H1 (cell line): ENCODE data around the gene HIVEP3. TPM values are rescaled to one million over a fixed set of nuclear protein-coding genes. Genes with fewer than 3 reads are reported as not detected.

ENCODE experiments used
- CTCF ChIA-PET: fragments of 300-600 bp; sonication (Branson Sonifier 250); formaldehyde crosslinking; loops from one replicate; lab custom pipeline; 2021; ENCODE audit not compliant: partially characterized antibody; lab: Charles Lee
- POLR2A ChIA-PET: fragments of 300-600 bp; sonication (Branson Sonifier 250); formaldehyde crosslinking; loops from one replicate; lab custom pipeline; 2021; ENCODE audit warnings: inconsistent platforms; ENCODE audit not compliant: partially characterized antibody; lab: Charles Lee
- DNase-seq, 2 experiments: peaks; one replicate each; pipeline versions ENCODE4 v3.0.0 to v3.0.0-alpha.2; 2010 to 2022; ENCODE audit warnings: low spot score in 2 of 2, low read depth in 1 of 2, mixed read lengths in 1 of 2
- FAIRE-seq: peaks from 2 replicates; lab custom pipeline; 2011; peaks lifted over from hg19 to GRCh38; lab: Jason Lieb, UNC
- H2AFZ ChIP-seq: 2 replicates; pipeline ENCODE4 v1.8.1; 2012; ENCODE audit warnings: low read length, inconsistent platforms
- H2AK5ac ChIP-seq: 2 replicates; pipeline ENCODE4 v1.6.1; 2013; ENCODE audit warnings: low read depth, low read length
- H2BK120ac ChIP-seq: replicated peaks from 2 replicates; pipeline ENCODE3; 2013; ENCODE audit warnings: low read depth, low read length, inconsistent platforms
- H2BK12ac ChIP-seq: 2 replicates; pipeline ENCODE4 v1.6.1; 2013; ENCODE audit warnings: low read depth, low read length
- H2BK15ac ChIP-seq: 2 replicates; pipeline ENCODE4 v1.6.1; 2013; ENCODE audit warnings: low read length
- H2BK20ac ChIP-seq: 2 replicates; pipeline ENCODE4 v1.6.1; 2013; ENCODE audit warnings: low read length
- H2BK5ac ChIP-seq: 2 replicates; pipeline ENCODE4 v1.6.1; 2013; ENCODE audit warnings: low read depth, low read length
- H3K14ac ChIP-seq: 2 replicates; pipeline ENCODE4 v1.6.1; 2013; ENCODE audit warnings: inconsistent platforms; ENCODE audit not compliant: insufficient read length
- H3K18ac ChIP-seq: 2 replicates; pipeline ENCODE4 v1.6.1; 2013; ENCODE audit warnings: low read length; ENCODE audit errors: extremely low read depth
- H3K23ac ChIP-seq: 2 replicates; pipeline ENCODE4 v1.6.1; 2013; ENCODE audit warnings: inconsistent platforms; ENCODE audit not compliant: insufficient read length
- H3K23me2 ChIP-seq: 2 replicates; pipeline ENCODE4 v1.6.1; 2013; ENCODE audit warnings: low read depth, low read length
- H3K27ac ChIP-seq: 2 replicates; pipeline ENCODE4 v1.6.1; 2011; ENCODE audit warnings: low read depth, low read length, inconsistent platforms
- H3K27me3 ChIP-seq, 4 experiments: replicated peaks in 1 of 4; 1 replicate in 1 of 4; 2 replicates in 3 of 4; pipeline versions ENCODE4 v1.6.1 to v1.8.1; 2011 to 2013; ENCODE audit warnings: low read length in 3 of 4, mild to moderate bottlenecking in 3 of 4, inconsistent platforms in 2 of 4, mixed read lengths in 2 of 4, moderate library complexity in 1 of 4; ENCODE audit not compliant: control insufficient read depth in 3 of 4, insufficient read depth in 3 of 4; ENCODE audit errors: extremely low read depth in 1 of 4
- H3K36me3 ChIP-seq, 4 experiments: 2 replicates each; pipeline versions ENCODE4 v1.6.1 to v1.8.1; 2011 to 2013; ENCODE audit warnings: mild to moderate bottlenecking in 4 of 4, low read length in 3 of 4, moderate library complexity in 2 of 4, control low read depth in 1 of 4, inconsistent platforms in 1 of 4; ENCODE audit not compliant: insufficient read depth in 4 of 4, control insufficient read depth in 2 of 4
- H3K4ac ChIP-seq: replicated peaks from 2 replicates; pipeline ENCODE3; 2013; ENCODE audit warnings: low read length, low read depth, mixed read lengths, inconsistent platforms; ENCODE audit not compliant: insufficient read length
- H3K4me1 ChIP-seq, 4 experiments: replicated peaks in 1 of 4; 1 replicate in 1 of 4; 2 replicates in 3 of 4; pipeline versions ENCODE4 v1.6.1 to v1.8.1; 2011 to 2013; ENCODE audit warnings: low read length in 3 of 4, inconsistent platforms in 2 of 4, mixed read lengths in 1 of 4; ENCODE audit not compliant: insufficient read depth in 4 of 4, control insufficient read depth in 3 of 4
- H3K4me2 ChIP-seq, 2 experiments: 2 replicates each; pipeline versions ENCODE4 v1.6.1 to v1.8.1; 2011 to 2013; ENCODE audit warnings: low read depth in 2 of 2, low read length in 2 of 2, control low read depth in 1 of 2, inconsistent platforms in 1 of 2, mild to moderate bottlenecking in 1 of 2; ENCODE audit not compliant: insufficient read depth in 1 of 2
- H3K4me3 ChIP-seq, 4 experiments: fragments of 200-600, 300-600 bp in 1 of 4; sonication (generic), shearing (Covaris generic), sonication (Bioruptor Twin) in 1 of 4; 2 replicates each; pipeline versions ENCODE4 v1.5.1 to v1.8.1; 2011 to 2016; ENCODE audit warnings: low read length in 4 of 4, low read depth in 3 of 4, control low read depth in 2 of 4, inconsistent platforms in 2 of 4, mild to moderate bottlenecking in 2 of 4, mixed read lengths in 1 of 4, moderate library complexity in 1 of 4; ENCODE audit not compliant: insufficient read depth in 2 of 4; ENCODE audit errors: extremely low read depth in 1 of 4
- H3K56ac ChIP-seq: replicated peaks from 2 replicates; pipeline ENCODE3; 2013; ENCODE audit warnings: low read depth, mild to moderate bottlenecking, mixed read lengths, low read length, inconsistent platforms; ENCODE audit not compliant: insufficient read length
- H3K79me1 ChIP-seq: 2 replicates; pipeline ENCODE4 v1.6.1; 2013; ENCODE audit warnings: low read depth, low read length, control low read depth
- H3K79me2 ChIP-seq, 2 experiments: 2 replicates each; pipeline versions ENCODE4 v1.6.1 to v1.8.1; 2012 to 2013; ENCODE audit warnings: low read length in 2 of 2, mild to moderate bottlenecking in 2 of 2, inconsistent platforms in 1 of 2; ENCODE audit not compliant: insufficient read depth in 2 of 2, control insufficient read depth in 1 of 2
- H3K9ac ChIP-seq, 4 experiments: replicated peaks in 1 of 4; 1 replicate in 1 of 4; 2 replicates in 3 of 4; pipeline versions ENCODE4 v1.6.1 to v1.8.1; 2011 to 2013; ENCODE audit warnings: low read depth in 3 of 4, low read length in 3 of 4, control low read depth in 2 of 4, mild to moderate bottlenecking in 2 of 4, moderate library complexity in 2 of 4, inconsistent platforms in 1 of 4; ENCODE audit errors: extremely low read depth in 1 of 4
- H3K9me3 ChIP-seq, 2 experiments: 2 replicates each; pipeline versions ENCODE4 v1.6.1 to v1.8.1; 2012 to 2013; ENCODE audit warnings: mild to moderate bottlenecking in 2 of 2, moderate library complexity in 2 of 2, control low read depth in 1 of 2, inconsistent platforms in 1 of 2, low read depth in 1 of 2, low read length in 1 of 2, mixed read lengths in 1 of 2; ENCODE audit not compliant: insufficient read depth in 2 of 2
- H4K20me1 ChIP-seq, 2 experiments: replicated peaks in 1 of 2; 2 replicates each; pipeline versions ENCODE3 to v1.8.1; 2011 to 2013; ENCODE audit warnings: inconsistent platforms in 2 of 2, low read length in 2 of 2, mild to moderate bottlenecking in 1 of 2; ENCODE audit not compliant: insufficient read depth in 2 of 2, control insufficient read depth in 1 of 2
- H4K5ac ChIP-seq: 2 replicates; pipeline ENCODE4 v1.6.1; 2013; ENCODE audit warnings: low read length, low read depth, mixed read lengths, inconsistent platforms; ENCODE audit not compliant: insufficient read length
- H4K8ac ChIP-seq: 2 replicates; pipeline ENCODE4 v1.8.0; 2013; ENCODE audit warnings: mild to moderate bottlenecking, moderate library complexity, low read length, inconsistent platforms; ENCODE audit not compliant: insufficient read depth; ENCODE audit errors: extremely low read depth
- H4K91ac ChIP-seq: replicated peaks from 2 replicates; pipeline ENCODE3; 2013; ENCODE audit warnings: low read length, mixed read lengths, inconsistent platforms; ENCODE audit not compliant: insufficient read length
- BRCA1 ChIP-seq: IDR thresholded peaks from 2 replicates; pipeline ENCODE4 v1.6.1; 2012; ENCODE audit warnings: low read depth, low read length, improper control_type of control experiment
- E2F6 ChIP-seq: IDR thresholded peaks from 2 replicates; pipeline ENCODE4 v1.6.1; 2012; ENCODE audit warnings: inconsistent platforms
- EP300 ChIP-seq, 2 experiments: IDR thresholded peaks; 1 replicate in 1 of 2; 2 replicates in 1 of 2; pipeline ENCODE4 v1.6.1; 2011 to 2012; ENCODE audit warnings: low read depth in 2 of 2, low read length in 2 of 2, mild to moderate bottlenecking in 2 of 2, borderline replicate concordance in 1 of 2, inconsistent platforms in 1 of 2, moderate library complexity in 1 of 2
- FOSL1 ChIP-seq: IDR thresholded peaks from 2 replicates; pipeline ENCODE4 v1.6.1; 2011; ENCODE audit warnings: mild to moderate bottlenecking, low read depth, low read length, moderate library complexity; ENCODE audit not compliant: insufficient read depth
- PHF8 ChIP-seq: fragments of 200-600 bp; sonication (generic); conservative IDR thresholded peaks from 2 replicates; pipeline ENCODE4 v1.7.1; 2012; ENCODE audit warnings: low read depth, mild to moderate bottlenecking, inconsistent platforms, low read length, moderate library complexity
- RBBP5 ChIP-seq: IDR thresholded peaks from 2 replicates; pipeline ENCODE4 v1.7.1; 2012; ENCODE audit warnings: low read depth, mild to moderate bottlenecking, inconsistent platforms, low read length, moderate library complexity, borderline replicate concordance
- RFX5 ChIP-seq: IDR thresholded peaks from 2 replicates; pipeline ENCODE4 v1.6.1; 2011; ENCODE audit warnings: low read depth, low read length, improper control_type of control experiment, borderline replicate concordance
- SP4 ChIP-seq: IDR thresholded peaks from 2 replicates; pipeline ENCODE4 v1.6.1; 2012; ENCODE audit warnings: low read length, inconsistent platforms
- SUZ12 ChIP-seq: fragments of 200-600 bp; sonication (generic); IDR thresholded peaks from 2 replicates; pipeline ENCODE4 v1.6.1; 2012; ENCODE audit warnings: mild to moderate bottlenecking, inconsistent platforms, low read length, moderate library complexity, mixed read lengths
- YY1 ChIP-seq: IDR thresholded peaks from 2 replicates; pipeline ENCODE4 v1.6.1; 2011; ENCODE audit warnings: low read depth, mild to moderate bottlenecking, low read length
- WGBS, 2 experiments: shearing (Covaris generic) in 1 of 2; methylation state at CpG; one replicate each; pipeline versions ENCODE4 v1.1.6 to v1.1.7; 2013 to 2015; ENCODE audit warnings: low lambda C conversion rate in 2 of 2, mixed read lengths in 2 of 2, inconsistent platforms in 1 of 2, low coverage in 1 of 2, missing lambda C conversion rate in 1 of 2; ENCODE audit not compliant: insufficient replicate concordance in 2 of 2, insufficient coverage in 1 of 2, insufficient read length in 1 of 2; ENCODE audit errors: extremely low coverage in 1 of 2, missing lambda C conversion rate in 1 of 2; 5-methylcytosine and 5-hydroxymethylcytosine counted together
- polyA plus RNA-seq, 7 experiments: library from polyadenylated mRNA; depleted of rRNA in 3 of 7; stranded (reverse) in 5 of 7; unstranded in 2 of 7; fragments of >200 nt in 5 of 7; fragments of 200-250 nt in 2 of 7; gene quantifications; 1 replicate in 5 of 7; 2 replicates in 1 of 7; 4 replicates in 1 of 7; pipeline versions ENCODE4 v1.2.1 to v1.2.3, GENCODE V29; 2011 to 2013; ENCODE audit warnings: missing spikeins in 2 of 7, mixed read lengths in 2 of 7
- total RNA-seq: library from RNA; stranded (reverse); fragmentation: NEBNext Ultra II Directional; extraction: Animal tissue kit (Norgen Biotek cat#: 25700); gene quantifications from 2 replicates; pipeline ENCODE4 v1.2.1, GENCODE V29; 2021
- TF ChIP-seq, protein P1 (sequence below): IDR thresholded peaks from 2 replicates; pipeline ENCODE4 v1.6.1; 2011; ENCODE audit warnings: low read depth, mild to moderate bottlenecking, low read length; ENCODE audit not compliant: insufficient read depth

HIVEP3 gene
- total and polyA plus RNA-seq, 2 of the 8 experiments (the other 6 are each of a cell fraction or from before 2014, with no cell fraction given): 0.24 to 0.69 TPM

GRCh38 chr1:41914516-41914915 is 4.2 kb downstream of the HIVEP3 start:
- DNase-seq (no peak), FAIRE-seq (no peak)
- H3K23ac ChIP-seq: no peak overlapping the region
- H3K9me3 ChIP-seq: no peaks in the 10 kb centered on the region
- H2BK5ac ChIP-seq: no peak overlapping the region
- no peak overlapping the region for H3K4me2 ChIP-seq
- peaks cover 0 to 1% of the 10 kb centered on the region in 2 experiments for H4K20me1 ChIP-seq
- ChIA-PET POLR2A (no interaction called here), CTCF (no interaction called here)
- WGBS, 2 experiments: 91% methylated on average over 3 of the region's 3 CpGs; no CpG with 5 or more reads in 1 of the 2 experiments
- no peaks in the 10 kb centered on the region for H3K79me1 ChIP-seq
- no peak overlapping the region for H3K4ac ChIP-seq
- H3K4me1 ChIP-seq: peaks cover 6 to 22% (median 10%) of the 10 kb centered on the region in 4 experiments
- no peak overlapping the region for H2BK20ac ChIP-seq
- no peak overlapping the region for H3K27ac ChIP-seq
- no peak overlapping the region for H4K8ac ChIP-seq
- H3K9ac ChIP-seq: no peak overlapping the region
- H3K56ac ChIP-seq: no peak overlapping the region
- H3K14ac ChIP-seq: no peak overlapping the region
- H2AK5ac ChIP-seq: no peak overlapping the region; the same call in 1 of the 2 replicates
- H3K4me3 ChIP-seq: no peak overlapping the region
- H2BK12ac ChIP-seq: no peak overlapping the region
- H3K79me2 ChIP-seq: no peaks in the 10 kb centered on the region
- H3K27me3 ChIP-seq: peaks cover 14 to 35% (median 29%) of the 10 kb centered on the region in 4 experiments
- H2BK15ac ChIP-seq: no peak overlapping the region
- peaks cover 7% of the 10 kb centered on the region for H3K23me2 ChIP-seq
- no peak overlapping the region for H3K18ac ChIP-seq
- no peak overlapping the region for H4K91ac ChIP-seq
- H3K36me3 ChIP-seq: no peaks in the 10 kb centered on the region
- no peak overlapping the region for H2AFZ ChIP-seq
- no peak overlapping the region for H2BK120ac ChIP-seq
- no peak overlapping the region for H4K5ac ChIP-seq
- TF ChIP-seq SP4 (no peak), EP300 (IDR thresholded peaks at IDR 0.05; ENCODE audit: borderline replicate concordance in 1 of 2, low read depth in 2 of 2, low read length in 2 of 2) (no peak), SUZ12 (no peak), YY1 (no peak), RBBP5 (no peak), E2F6 (no peak), FOSL1 (no peak), RFX5 (no peak), PHF8 (no peak), BRCA1 (no peak)
- TF ChIP-seq, protein P1, sequence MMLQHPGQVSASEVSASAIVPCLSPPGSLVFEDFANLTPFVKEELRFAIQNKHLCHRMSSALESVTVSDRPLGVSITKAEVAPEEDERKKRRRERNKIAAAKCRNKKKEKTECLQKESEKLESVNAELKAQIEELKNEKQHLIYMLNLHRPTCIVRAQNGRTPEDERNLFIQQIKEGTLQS: no peak
